Esophagus (tissue), 2 donors: Measurements from ENCODE around the gene CCNO. TPM values are rescaled to one million over a fixed set of nuclear protein-coding genes. Genes with fewer than 3 reads are reported as not detected.

Source experiments
- H3K27ac ChIP-seq, 2 donors: one replicate each; pipeline ENCODE4 v1.5.1; 2013; ENCODE audit warnings: low read depth in 2 of 2, mild to moderate bottlenecking in 2 of 2, inconsistent platforms in 1 of 2, low read length in 1 of 2, moderate library complexity in 1 of 2
- H3K27me3 ChIP-seq, 2 donors: one replicate each; pipeline ENCODE4 v1.6.1; 2013; ENCODE audit warnings: low read length in 2 of 2, control low read depth in 1 of 2, mild to moderate bottlenecking in 1 of 2; ENCODE audit not compliant: insufficient read depth in 2 of 2, control insufficient read depth in 1 of 2
- H3K36me3 ChIP-seq, 2 donors: one replicate each; pipeline ENCODE4 v1.6.1; 2013; ENCODE audit warnings: low read length in 1 of 2; ENCODE audit not compliant: control insufficient read depth in 2 of 2, insufficient read depth in 2 of 2
- H3K4me1 ChIP-seq, 2 donors: one replicate each; pipeline ENCODE4 v1.6.1; 2013; ENCODE audit warnings: low read length in 1 of 2; ENCODE audit not compliant: control insufficient read depth in 2 of 2, insufficient read depth in 2 of 2
- H3K4me3 ChIP-seq, 2 donors: one replicate each; pipeline ENCODE4 v1.5.1; 2013; ENCODE audit warnings: low read length in 2 of 2, mild to moderate bottlenecking in 2 of 2, low read depth in 1 of 2, moderate library complexity in 1 of 2
- H3K9me3 ChIP-seq, 2 donors: one replicate each; pipeline ENCODE4 v1.6.1; 2013; ENCODE audit warnings: mild to moderate bottlenecking in 2 of 2, low read depth in 1 of 2, low read length in 1 of 2, moderate library complexity in 1 of 2; ENCODE audit not compliant: control insufficient read depth in 2 of 2, insufficient read depth in 1 of 2
- WGBS, 2 donors: extraction: QIAGEN DNeasy Blood & Tissue Kit; methylation state at CpG; one replicate each; pipeline ENCODE4 v1.1.7; 2013; 5-methylcytosine and 5-hydroxymethylcytosine counted together
- polyA plus RNA-seq, 2 donors: library from polyadenylated mRNA; stranded (reverse); fragments of 200-250 nt; gene quantifications; one replicate each; pipeline ENCODE4 v1.2.3, GENCODE V29; 2013
- donor health status: healthy with polysubstance abuse.
- donor health status: Bipolar disorder and iron deficiency.

Gene CCNO
- polyA plus RNA-seq = 1 to 10 TPM; 1.2 to 2.0 TPM

- Histone ChIP-seq H3K27me3 (peaks cover 0 to 10% of the 10 kb centered on the region in 2 donors), H3K4me3 (peak within 1 kb of the TSS; percentile 56), H3K36me3 (no peaks in the 10 kb centered on the region), H3K4me1 (peaks cover 10 to 12% of the 10 kb centered on the region in 2 donors), H3K27ac (peak within 1 kb of the TSS in 1 of 2 donors; percentile 61), H3K9me3 (no peaks in the 10 kb centered on the region)
- WGBS, 2 donors = 0 to 1% methylated on average over 74 to 106 of the region's 106 CpGs
Measured at GRCh38 chr5:55232985-55233928, at the start of gene CCNO. Gene CCNO (minus strand): TSS chr5:55233608. CDS start chr5:55233523, 85 bp downstream.

GRCh38 chr5:55278778-55279177 lies 45.4 kb upstream of the CCNO start:
- peaks cover 8 to 12% of the 10 kb centered on the region in 2 donors for H3K36me3 ChIP-seq
- no peak overlapping the region for H3K27ac ChIP-seq
- no peaks in the 10 kb centered on the region for H3K4me1 ChIP-seq
- WGBS, 2 donors = 85 to 95% methylated on average over 4 of the region's 4 CpGs
- no peaks in the 10 kb centered on the region for H3K27me3 ChIP-seq
- H3K9me3 ChIP-seq = no peaks in the 10 kb centered on the region
- H3K4me3 ChIP-seq = no peak overlapping the region

- H3K36me3 ChIP-seq = peaks cover 10% of the 10 kb centered on the region in 2 donors
- no peaks in the 10 kb centered on the region for H3K27me3 ChIP-seq
- no peaks in the 10 kb centered on the region for H3K4me1 ChIP-seq
- no peak overlapping the region for H3K4me3 ChIP-seq
- 67 to 87% methylated on average over 1 of the region's 1 CpG for WGBS, 2 donors
- no peak overlapping the region for H3K27ac ChIP-seq
- H3K9me3 ChIP-seq = no peaks in the 10 kb centered on the region
Measured at GRCh38 chr5:55276771-55277170, 43.4 kb upstream of the CCNO start.

- Histone ChIP-seq H3K36me3 (peaks cover 3 to 5% of the 10 kb centered on the region in 2 donors), H3K4me1 (no peaks in the 10 kb centered on the region), H3K27ac (no peak overlapping the region), H3K27me3 (no peaks in the 10 kb centered on the region), H3K4me3 (no peak overlapping the region), H3K9me3 (no peaks in the 10 kb centered on the region)
- WGBS, 2 donors = 93 to 95% methylated on average over 3 of the region's 3 CpGs
Measured at GRCh38 chr5:55258339-55258738, 24.9 kb upstream of the CCNO start.

- H3K27me3 ChIP-seq = no peaks in the 10 kb centered on the region
- H3K4me1 ChIP-seq = no peaks in the 10 kb centered on the region
- H3K4me3 ChIP-seq = no peak overlapping the region
- H3K36me3 ChIP-seq = peaks cover 0 to 3% of the 10 kb centered on the region in 2 donors
- H3K27ac ChIP-seq = no peak overlapping the region
- H3K9me3 ChIP-seq = no peaks in the 10 kb centered on the region
- 89 to 90% methylated on average over 4 of the region's 4 CpGs for WGBS, 2 donors
Measured at GRCh38 chr5:55254802-55255201, 21.4 kb upstream of the CCNO start.

- no peak overlapping the region for H3K27ac ChIP-seq
- 59 to 74% methylated on average over 1 of the region's 1 CpG for WGBS, 2 donors
Measured at GRCh38 chr5:55250064-55250463, 16.7 kb upstream of the CCNO start.

GRCh38 chr5:55241746-55242145 lies 8.3 kb upstream of the CCNO start:
- H3K9me3 ChIP-seq = peaks cover 0 to 2% of the 10 kb centered on the region in 2 donors
- no peaks in the 10 kb centered on the region for H3K36me3 ChIP-seq
- no peaks in the 10 kb centered on the region for H3K4me1 ChIP-seq
- WGBS, 2 donors = 54 to 60% methylated on average over 4 of the region's 4 CpGs
- H3K27ac ChIP-seq = no peak overlapping the region
- no peaks in the 10 kb centered on the region for H3K27me3 ChIP-seq
- no peak overlapping the region for H3K4me3 ChIP-seq

More at GRCh38 chr5:55250064-55250463, 16.7 kb upstream of the CCNO start:
- no peaks in the 10 kb centered on the region for H3K4me1 ChIP-seq
- no peak overlapping the region for H3K4me3 ChIP-seq
- H3K36me3 ChIP-seq = peaks cover 0 to under 1% of the 10 kb centered on the region in 2 donors
- H3K27me3 ChIP-seq = no peaks in the 10 kb centered on the region
- H3K9me3 ChIP-seq = peaks cover 0 to 2% of the 10 kb centered on the region in 2 donors

GRCh38 chr5:55236800-55237199 lies 3.4 kb upstream of the CCNO start:
- no peak overlapping the region for H3K4me3 ChIP-seq
- H3K4me1 ChIP-seq = peaks cover 6 to 10% of the 10 kb centered on the region in 2 donors
- H3K9me3 ChIP-seq = no peaks in the 10 kb centered on the region
- H3K27ac ChIP-seq = no peak overlapping the region
- 81 to 86% methylated on average over 10 of the region's 10 CpGs for WGBS, 2 donors
- H3K36me3 ChIP-seq = no peaks in the 10 kb centered on the region
- peaks cover 0 to 6% of the 10 kb centered on the region in 2 donors for H3K27me3 ChIP-seq

- Histone ChIP-seq H3K9me3 (no peaks in the 10 kb centered on the region), H3K27ac (peak overlapping the region in 1 of 2 donors; percentile 33), H3K36me3 (no peaks in the 10 kb centered on the region), H3K4me1 (peaks cover 10 to 12% of the 10 kb centered on the region in 2 donors), H3K4me3 (peak overlapping the region; percentile 56), H3K27me3 (peaks cover 0 to 6% of the 10 kb centered on the region in 2 donors)
- 7 to 8% methylated on average over 31 of the region's 31 CpGs for WGBS, 2 donors
Measured at GRCh38 chr5:55234121-55234700, 803 bp upstream of the CCNO start.
